GM12874 (cell line): ENCODE measurements around the gene WIPF2.

Experiments used
- CTCF ChIP-seq: IDR thresholded peaks from 2 replicates; pipeline ENCODE4 v1.5.1; 2011; ENCODE audit warnings: low read depth, mild to moderate bottlenecking, control low read depth, low read length, moderate library complexity; ENCODE audit not compliant: insufficient read depth

WIPF2 gene

GRCh38 chr17:40286473-40286872, 67.4 kb downstream of the WIPF2 start:
- no peak for TF ChIP-seq CTCF

GRCh38 chr17:40287159-40287493, 68.0 kb downstream of the WIPF2 start:
- TF ChIP-seq CTCF, result no peak

- no peak for TF ChIP-seq CTCF
Observed at GRCh38 chr17:40287494-40288369, 68.6 kb downstream of the WIPF2 start, which contains the start of gene CDC6. Gene CDC6, plus strand, starts transcription at chr17:40287879. Its CDS starts 1,542 bp downstream, at chr17:40289421.

GRCh38 chr17:40290629-40291280, 71.7 kb downstream of the WIPF2 start:
- peak; percentile 34; the same call in 1 of the 2 replicates for TF ChIP-seq CTCF

GRCh38 chr17:40291281-40291664, 72.2 kb downstream of the WIPF2 start:
- no peak for TF ChIP-seq CTCF

- TF ChIP-seq CTCF, result no peak
Observed at GRCh38 chr17:40293363-40293762, 74.3 kb downstream of the WIPF2 start.

GRCh38 chr17:40295488-40296436, 76.7 kb downstream of the WIPF2 start:
- TF ChIP-seq CTCF, result no peak
